GM23338 (cell line): Measurements from ENCODE around the gene BNIP5. TPM values are rescaled to one million over a fixed set of nuclear protein-coding genes. Genes with fewer than 3 reads are reported as not detected.

Source experiments
- ATAC-seq: fragments of 200-7000 bp; cut with Tn5 transposase; 3 replicates; pipeline ENCODE4 v1.9.1; 2020
- DNase-seq: peaks from one replicate; pipeline ENCODE4 v3.0.0-alpha.2; 2015; ENCODE audit warnings: low spot score
- H2AFZ ChIP-seq: fragments of 200-600 bp; sonication (generic); 2 replicates; pipeline ENCODE4 v1.8.0; 2016; ENCODE audit warnings: antibody characterized with exemption, mild to moderate bottlenecking, moderate library complexity
- H3F3A ChIP-seq: fragments of 200-600 bp; sonication (generic); replicated peaks from 2 replicates; pipeline ENCODE4 v1.8.0; 2017; ENCODE audit warnings: antibody characterized with exemption, mixed run types, low read depth
- H3K27ac ChIP-seq: fragments of 200-600 bp; sonication (generic); 2 replicates; pipeline ENCODE4 v1.6.1; 2016; ENCODE audit warnings: low read depth
- H3K27me3 ChIP-seq: fragments of 200-600 bp; sonication (generic); 2 replicates; pipeline ENCODE4 v1.8.0; 2016; ENCODE audit warnings: mild to moderate bottlenecking, mixed run types, moderate library complexity; ENCODE audit not compliant: insufficient read depth
- H3K36me3 ChIP-seq: fragments of 200-600 bp; sonication (generic); 2 replicates; pipeline ENCODE4 v1.8.0; 2016; ENCODE audit warnings: mild to moderate bottlenecking; ENCODE audit not compliant: insufficient read depth
- H3K4me1 ChIP-seq: fragments of 200-600 bp; sonication (generic); 2 replicates; pipeline ENCODE4 v1.8.0; 2016; ENCODE audit warnings: mild to moderate bottlenecking, moderate library complexity; ENCODE audit not compliant: insufficient read depth
- H3K4me2 ChIP-seq: fragments of 200-600 bp; sonication (generic); 2 replicates; pipeline ENCODE4 v1.7.1; 2017; ENCODE audit warnings: mixed run types
- H3K4me3 ChIP-seq: fragments of 200-600 bp; sonication (generic); 2 replicates; pipeline ENCODE4 v1.6.1; 2016; ENCODE audit warnings: mixed run types
- H3K79me2 ChIP-seq: fragments of 200-600 bp; sonication (generic); replicated peaks from 2 replicates; pipeline ENCODE4 v1.8.0; 2017; ENCODE audit warnings: mild to moderate bottlenecking; ENCODE audit not compliant: insufficient read depth
- H3K9me2 ChIP-seq: fragments of 200-600 bp; sonication (generic); 2 replicates; pipeline ENCODE4 v1.8.0; 2017; ENCODE audit not compliant: insufficient read depth
- H4K20me1 ChIP-seq: fragments of 200-600 bp; sonication (generic); replicated peaks from 2 replicates; pipeline ENCODE4 v1.8.0; 2017; ENCODE audit warnings: mild to moderate bottlenecking; ENCODE audit not compliant: insufficient read depth
- H3K27ac Mint-ChIP-seq: 2 replicates; pipeline ENCODE4 v1.8.0; 2020; ENCODE audit warnings: inconsistent platforms, mild to moderate bottlenecking, moderate library complexity, mixed read lengths
- H3K27me3 Mint-ChIP-seq: 3 replicates; pipeline ENCODE4 v1.8.0; 2022; ENCODE audit warnings: low read depth, mild to moderate bottlenecking, moderate library complexity, mixed read lengths, inconsistent platforms; ENCODE audit not compliant: insufficient read depth, poor library complexity
- H3K36me3 Mint-ChIP-seq: 3 replicates; pipeline ENCODE4 v1.8.0; 2021; ENCODE audit warnings: low read depth, mild to moderate bottlenecking, inconsistent platforms, moderate library complexity, mixed read lengths
- H3K4me1 Mint-ChIP-seq: 3 replicates; pipeline ENCODE4 v1.8.0; 2020; ENCODE audit warnings: mild to moderate bottlenecking, inconsistent platforms, mixed read lengths
- H3K4me3 Mint-ChIP-seq: 3 replicates; pipeline ENCODE4 v1.8.0; 2021; ENCODE audit warnings: moderate library complexity, mild to moderate bottlenecking, inconsistent platforms, mixed read lengths
- H3K9me3 Mint-ChIP-seq: 3 replicates; pipeline ENCODE4 v1.8.0; 2020; ENCODE audit warnings: moderate library complexity, mild to moderate bottlenecking, inconsistent platforms, mixed read lengths
- EZH2 ChIP-seq: fragments of 200-600 bp; sonication (generic); IDR thresholded peaks from one replicate; pipeline ENCODE4 v1.8.0; 2017; ENCODE audit warnings: antibody characterized with exemption, mild to moderate bottlenecking, low read depth; ENCODE audit not compliant: unreplicated experiment
- JUNB ChIP-seq: IDR thresholded peaks from one replicate; pipeline ENCODE4 v1.6.1; 2016; ENCODE audit warnings: antibody characterized with exemption; ENCODE audit not compliant: unreplicated experiment
- POLR2AphosphoS5 ChIP-seq: IDR thresholded peaks from 2 replicates; pipeline ENCODE4 v1.6.1; 2016; ENCODE audit warnings: antibody characterized with exemption, low read depth
- STAT1 ChIP-seq: IDR thresholded peaks from one replicate; pipeline ENCODE4 v1.6.1; 2016; ENCODE audit warnings: antibody characterized with exemption; ENCODE audit not compliant: unreplicated experiment
- polyA plus RNA-seq: library from polyadenylated mRNA; unstranded; fragments of >200 nt; fragmentation: Nextera tagmentation; extraction: Ambion mirVana; gene quantifications from 2 replicates; pipeline ENCODE4 v1.2.1, GENCODE V29; 2016
- total RNA-seq: library from RNA; depleted of rRNA; stranded (reverse); fragments of >200 nt; shearing (Covaris generic); gene quantifications from 2 replicates; pipeline ENCODE4 v1.2.3, GENCODE V29; 2014
- TF ChIP-seq, protein P1 (sequence below): IDR thresholded peaks from one replicate; pipeline ENCODE4 v1.6.1; 2018; ENCODE audit warnings: antibody characterized with exemption; ENCODE audit not compliant: unreplicated experiment
- TF ChIP-seq, protein P2 (sequence below): fragments of 250-450 bp; sonication (Bioruptor Pico); IDR thresholded peaks from 2 replicates; pipeline ENCODE4 v1.5.0; 2020; ENCODE audit warnings: mild to moderate bottlenecking, moderate library complexity
- TF ChIP-seq, protein P3 (sequence below), 2 experiments: fragments of 200-600 bp in 1 of 2; sonication (generic) in 1 of 2; conservative IDR thresholded peaks; 2 replicates each; pipeline versions ENCODE4 v1.5.1 to v1.6.1; 2016 to 2017; ENCODE audit warnings: antibody characterized with exemption in 2 of 2, low read depth in 2 of 2, mild to moderate bottlenecking in 2 of 2, moderate library complexity in 1 of 2
- TF ChIP-seq, protein P4 (sequence below): IDR thresholded peaks from 2 replicates; pipeline ENCODE4 v1.6.1; 2016; ENCODE audit warnings: antibody characterized with exemption

BNIP5 gene
- total and polyA plus RNA-seq, 2 experiments from 2014 or later: not detected

DNA sequence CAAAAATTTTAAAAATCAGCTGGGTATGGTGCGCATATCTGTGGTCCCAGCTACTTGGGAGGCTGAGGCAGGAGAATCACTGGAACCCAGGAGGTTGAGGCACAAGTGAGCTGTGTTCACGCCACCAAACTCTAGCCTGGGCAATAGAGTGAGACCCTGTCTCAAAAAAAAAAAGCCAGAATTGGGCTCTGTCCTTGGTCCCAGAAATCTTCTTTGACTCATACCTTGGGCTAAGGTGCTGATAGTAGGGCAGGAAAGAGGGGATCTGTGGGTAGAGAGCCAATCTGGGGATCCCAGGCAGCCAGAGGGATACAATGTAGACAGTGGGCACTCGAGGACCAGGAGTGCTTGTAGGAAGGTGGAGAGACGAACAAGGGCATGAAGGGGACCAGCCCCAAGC, 37.5 kb upstream of the BNIP5 start:
- H3K79me2 ChIP-seq: no peaks in the 10 kb centered on the region
- Mint-ChIP-seq H3K9me3 (no peaks in the 10 kb centered on the region), H3K27ac (no peak overlapping the region), H3K27me3 (peaks cover 8% of the 10 kb centered on the region), H3K36me3 (peaks cover 4% of the 10 kb centered on the region; the same call in 1 of the 3 replicates), H3K4me3 (no peak overlapping the region), H3K4me1 (peaks cover 21% of the 10 kb centered on the region)
- H3K9me2 ChIP-seq: no peaks in the 10 kb centered on the region
- TF ChIP-seq STAT1: no peak
- TF ChIP-seq, protein P1, sequence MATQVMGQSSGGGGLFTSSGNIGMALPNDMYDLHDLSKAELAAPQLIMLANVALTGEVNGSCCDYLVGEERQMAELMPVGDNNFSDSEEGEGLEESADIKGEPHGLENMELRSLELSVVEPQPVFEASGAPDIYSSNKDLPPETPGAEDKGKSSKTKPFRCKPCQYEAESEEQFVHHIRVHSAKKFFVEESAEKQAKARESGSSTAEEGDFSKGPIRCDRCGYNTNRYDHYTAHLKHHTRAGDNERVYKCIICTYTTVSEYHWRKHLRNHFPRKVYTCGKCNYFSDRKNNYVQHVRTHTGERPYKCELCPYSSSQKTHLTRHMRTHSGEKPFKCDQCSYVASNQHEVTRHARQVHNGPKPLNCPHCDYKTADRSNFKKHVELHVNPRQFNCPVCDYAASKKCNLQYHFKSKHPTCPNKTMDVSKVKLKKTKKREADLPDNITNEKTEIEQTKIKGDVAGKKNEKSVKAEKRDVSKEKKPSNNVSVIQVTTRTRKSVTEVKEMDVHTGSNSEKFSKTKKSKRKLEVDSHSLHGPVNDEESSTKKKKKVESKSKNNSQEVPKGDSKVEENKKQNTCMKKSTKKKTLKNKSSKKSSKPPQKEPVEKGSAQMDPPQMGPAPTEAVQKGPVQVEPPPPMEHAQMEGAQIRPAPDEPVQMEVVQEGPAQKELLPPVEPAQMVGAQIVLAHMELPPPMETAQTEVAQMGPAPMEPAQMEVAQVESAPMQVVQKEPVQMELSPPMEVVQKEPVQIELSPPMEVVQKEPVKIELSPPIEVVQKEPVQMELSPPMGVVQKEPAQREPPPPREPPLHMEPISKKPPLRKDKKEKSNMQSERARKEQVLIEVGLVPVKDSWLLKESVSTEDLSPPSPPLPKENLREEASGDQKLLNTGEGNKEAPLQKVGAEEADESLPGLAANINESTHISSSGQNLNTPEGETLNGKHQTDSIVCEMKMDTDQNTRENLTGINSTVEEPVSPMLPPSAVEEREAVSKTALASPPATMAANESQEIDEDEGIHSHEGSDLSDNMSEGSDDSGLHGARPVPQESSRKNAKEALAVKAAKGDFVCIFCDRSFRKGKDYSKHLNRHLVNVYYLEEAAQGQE: no peak
- no peak overlapping the region for H3K27ac ChIP-seq
- no peaks in the 10 kb centered on the region for H3K36me3 ChIP-seq
- H3F3A ChIP-seq: no peaks in the 10 kb centered on the region
- 0 out of 2 replicates have a peak, but pooled peaks cover 10% of the 10 kb centered on the region for H3K4me1 ChIP-seq
- no peak overlapping the region for H2AFZ ChIP-seq
- no peak overlapping the region for H3K4me2 ChIP-seq
- ATAC-seq (no peak), DNase-seq (no peak)
- no peaks in the 10 kb centered on the region for H3K27me3 ChIP-seq
- no peak overlapping the region for H3K4me3 ChIP-seq
- no peaks in the 10 kb centered on the region for H4K20me1 ChIP-seq

DNA sequence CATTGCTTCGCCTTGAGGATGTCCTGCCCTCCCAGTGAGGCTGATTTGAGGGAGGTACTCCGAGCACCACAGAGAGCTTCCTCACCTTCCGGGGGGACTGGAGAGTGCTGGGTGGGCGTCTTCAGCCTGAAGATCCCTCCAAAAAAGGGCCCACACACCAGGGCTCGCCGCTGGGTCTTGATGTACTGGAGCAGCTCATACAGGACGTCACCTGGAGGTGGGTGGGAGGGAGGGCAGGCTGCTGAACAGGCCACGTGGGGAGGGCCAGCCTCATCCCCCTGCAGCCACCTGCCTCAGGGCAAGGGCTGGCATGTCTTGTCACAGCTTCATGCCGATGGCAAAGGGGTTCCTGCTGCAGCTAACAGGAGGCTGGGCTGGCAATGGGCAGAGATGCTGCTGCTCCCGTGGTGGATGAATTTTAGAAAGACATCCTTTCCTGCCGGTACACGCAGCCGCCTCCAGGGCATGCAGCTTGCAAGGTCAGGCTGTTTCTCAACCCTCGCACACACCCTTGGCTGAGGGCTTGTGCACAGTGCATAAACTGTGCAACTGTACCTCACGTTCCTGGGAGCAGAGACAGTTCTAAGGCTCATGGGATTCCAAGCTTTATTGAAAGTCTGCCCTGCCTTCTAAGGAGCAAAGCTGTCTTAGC, 36.8 kb upstream of the BNIP5 start:
- Histone ChIP-seq H3K27me3 (no peaks in the 10 kb centered on the region), H3K36me3 (no peaks in the 10 kb centered on the region), H3K4me3 (no peak overlapping the region), H2AFZ (no peak overlapping the region; the same call in 1 of the 2 replicates), H4K20me1 (no peaks in the 10 kb centered on the region), H3K79me2 (no peaks in the 10 kb centered on the region), H3K4me1 (0 out of 2 replicates have a peak, but pooled peaks cover 10% of the 10 kb centered on the region), H3K9me2 (no peaks in the 10 kb centered on the region), H3K27ac (no peak overlapping the region), H3F3A (no peaks in the 10 kb centered on the region), H3K4me2 (no peak overlapping the region)
- no peak overlapping the region for H3K4me3 Mint-ChIP-seq
- peaks cover 4% of the 10 kb centered on the region; the same call in 1 of the 3 replicates for H3K36me3 Mint-ChIP-seq
- H3K27ac Mint-ChIP-seq: no peak overlapping the region
- no peak; the same call in 2 of the 3 replicates for ATAC-seq
- H3K4me1 Mint-ChIP-seq: peaks cover 21% of the 10 kb centered on the region
- H3K9me3 Mint-ChIP-seq: no peaks in the 10 kb centered on the region
- no peak for DNase-seq
- peaks cover 8% of the 10 kb centered on the region for H3K27me3 Mint-ChIP-seq
- TF ChIP-seq, protein P2, sequence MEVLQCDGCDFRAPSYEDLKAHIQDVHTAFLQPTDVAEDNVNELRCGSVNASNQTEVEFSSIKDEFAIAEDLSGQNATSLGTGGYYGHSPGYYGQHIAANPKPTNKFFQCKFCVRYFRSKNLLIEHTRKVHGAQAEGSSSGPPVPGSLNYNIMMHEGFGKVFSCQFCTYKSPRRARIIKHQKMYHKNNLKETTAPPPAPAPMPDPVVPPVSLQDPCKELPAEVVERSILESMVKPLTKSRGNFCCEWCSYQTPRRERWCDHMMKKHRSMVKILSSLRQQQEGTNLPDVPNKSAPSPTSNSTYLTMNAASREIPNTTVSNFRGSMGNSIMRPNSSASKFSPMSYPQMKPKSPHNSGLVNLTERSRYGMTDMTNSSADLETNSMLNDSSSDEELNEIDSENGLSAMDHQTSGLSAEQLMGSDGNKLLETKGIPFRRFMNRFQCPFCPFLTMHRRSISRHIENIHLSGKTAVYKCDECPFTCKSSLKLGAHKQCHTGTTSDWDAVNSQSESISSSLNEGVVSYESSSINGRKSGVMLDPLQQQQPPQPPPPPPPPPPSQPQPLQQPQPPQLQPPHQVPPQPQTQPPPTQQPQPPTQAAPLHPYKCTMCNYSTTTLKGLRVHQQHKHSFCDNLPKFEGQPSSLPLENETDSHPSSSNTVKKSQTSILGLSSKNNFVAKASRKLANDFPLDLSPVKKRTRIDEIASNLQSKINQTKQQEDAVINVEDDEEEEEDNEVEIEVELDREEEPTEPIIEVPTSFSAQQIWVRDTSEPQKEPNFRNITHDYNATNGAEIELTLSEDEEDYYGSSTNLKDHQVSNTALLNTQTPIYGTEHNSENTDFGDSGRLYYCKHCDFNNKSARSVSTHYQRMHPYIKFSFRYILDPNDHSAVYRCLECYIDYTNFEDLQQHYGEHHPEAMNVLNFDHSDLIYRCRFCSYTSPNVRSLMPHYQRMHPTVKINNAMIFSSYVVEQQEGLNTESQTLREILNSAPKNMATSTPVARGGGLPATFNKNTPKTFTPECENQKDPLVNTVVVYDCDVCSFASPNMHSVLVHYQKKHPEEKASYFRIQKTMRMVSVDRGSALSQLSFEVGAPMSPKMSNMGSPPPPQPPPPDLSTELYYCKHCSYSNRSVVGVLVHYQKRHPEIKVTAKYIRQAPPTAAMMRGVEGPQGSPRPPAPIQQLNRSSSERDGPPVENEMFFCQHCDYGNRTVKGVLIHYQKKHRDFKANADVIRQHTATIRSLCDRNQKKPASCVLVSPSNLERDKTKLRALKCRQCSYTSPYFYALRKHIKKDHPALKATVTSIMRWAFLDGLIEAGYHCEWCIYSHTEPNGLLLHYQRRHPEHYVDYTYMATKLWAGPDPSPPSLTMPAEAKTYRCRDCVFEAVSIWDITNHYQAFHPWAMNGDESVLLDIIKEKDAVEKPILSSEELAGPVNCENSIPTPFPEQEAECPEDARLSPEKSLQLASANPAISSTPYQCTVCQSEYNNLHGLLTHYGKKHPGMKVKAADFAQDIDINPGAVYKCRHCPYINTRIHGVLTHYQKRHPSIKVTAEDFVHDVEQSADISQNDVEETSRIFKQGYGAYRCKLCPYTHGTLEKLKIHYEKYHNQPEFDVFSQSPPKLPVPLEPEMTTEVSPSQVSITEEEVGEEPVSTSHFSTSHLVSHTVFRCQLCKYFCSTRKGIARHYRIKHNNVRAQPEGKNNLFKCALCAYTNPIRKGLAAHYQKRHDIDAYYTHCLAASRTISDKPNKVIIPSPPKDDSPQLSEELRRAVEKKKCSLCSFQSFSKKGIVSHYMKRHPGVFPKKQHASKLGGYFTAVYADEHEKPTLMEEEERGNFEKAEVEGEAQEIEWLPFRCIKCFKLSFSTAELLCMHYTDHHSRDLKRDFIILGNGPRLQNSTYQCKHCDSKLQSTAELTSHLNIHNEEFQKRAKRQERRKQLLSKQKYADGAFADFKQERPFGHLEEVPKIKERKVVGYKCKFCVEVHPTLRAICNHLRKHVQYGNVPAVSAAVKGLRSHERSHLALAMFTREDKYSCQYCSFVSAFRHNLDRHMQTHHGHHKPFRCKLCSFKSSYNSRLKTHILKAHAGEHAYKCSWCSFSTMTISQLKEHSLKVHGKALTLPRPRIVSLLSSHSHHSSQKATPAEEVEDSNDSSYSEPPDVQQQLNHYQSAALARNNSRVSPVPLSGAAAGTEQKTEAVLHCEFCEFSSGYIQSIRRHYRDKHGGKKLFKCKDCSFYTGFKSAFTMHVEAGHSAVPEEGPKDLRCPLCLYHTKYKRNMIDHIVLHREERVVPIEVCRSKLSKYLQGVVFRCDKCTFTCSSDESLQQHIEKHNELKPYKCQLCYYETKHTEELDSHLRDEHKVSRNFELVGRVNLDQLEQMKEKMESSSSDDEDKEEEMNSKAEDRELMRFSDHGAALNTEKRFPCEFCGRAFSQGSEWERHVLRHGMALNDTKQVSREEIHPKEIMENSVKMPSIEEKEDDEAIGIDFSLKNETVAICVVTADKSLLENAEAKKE (CRISPR knock-in tag): no peak
- TF ChIP-seq, protein P3, sequence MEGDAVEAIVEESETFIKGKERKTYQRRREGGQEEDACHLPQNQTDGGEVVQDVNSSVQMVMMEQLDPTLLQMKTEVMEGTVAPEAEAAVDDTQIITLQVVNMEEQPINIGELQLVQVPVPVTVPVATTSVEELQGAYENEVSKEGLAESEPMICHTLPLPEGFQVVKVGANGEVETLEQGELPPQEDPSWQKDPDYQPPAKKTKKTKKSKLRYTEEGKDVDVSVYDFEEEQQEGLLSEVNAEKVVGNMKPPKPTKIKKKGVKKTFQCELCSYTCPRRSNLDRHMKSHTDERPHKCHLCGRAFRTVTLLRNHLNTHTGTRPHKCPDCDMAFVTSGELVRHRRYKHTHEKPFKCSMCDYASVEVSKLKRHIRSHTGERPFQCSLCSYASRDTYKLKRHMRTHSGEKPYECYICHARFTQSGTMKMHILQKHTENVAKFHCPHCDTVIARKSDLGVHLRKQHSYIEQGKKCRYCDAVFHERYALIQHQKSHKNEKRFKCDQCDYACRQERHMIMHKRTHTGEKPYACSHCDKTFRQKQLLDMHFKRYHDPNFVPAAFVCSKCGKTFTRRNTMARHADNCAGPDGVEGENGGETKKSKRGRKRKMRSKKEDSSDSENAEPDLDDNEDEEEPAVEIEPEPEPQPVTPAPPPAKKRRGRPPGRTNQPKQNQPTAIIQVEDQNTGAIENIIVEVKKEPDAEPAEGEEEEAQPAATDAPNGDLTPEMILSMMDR (conservative IDR thresholded peaks at IDR 0.05; ENCODE audit: low read depth in 2 of 2): no peak
- TF ChIP-seq, protein P4, sequence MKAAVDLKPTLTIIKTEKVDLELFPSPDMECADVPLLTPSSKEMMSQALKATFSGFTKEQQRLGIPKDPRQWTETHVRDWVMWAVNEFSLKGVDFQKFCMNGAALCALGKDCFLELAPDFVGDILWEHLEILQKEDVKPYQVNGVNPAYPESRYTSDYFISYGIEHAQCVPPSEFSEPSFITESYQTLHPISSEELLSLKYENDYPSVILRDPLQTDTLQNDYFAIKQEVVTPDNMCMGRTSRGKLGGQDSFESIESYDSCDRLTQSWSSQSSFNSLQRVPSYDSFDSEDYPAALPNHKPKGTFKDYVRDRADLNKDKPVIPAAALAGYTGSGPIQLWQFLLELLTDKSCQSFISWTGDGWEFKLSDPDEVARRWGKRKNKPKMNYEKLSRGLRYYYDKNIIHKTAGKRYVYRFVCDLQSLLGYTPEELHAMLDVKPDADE: no peak
- TF ChIP-seq POLR2AphosphoS5 (no peak), JUNB (no peak), EZH2 (no peak)
